ENCODE data around the gene SYMPK. TPM values are rescaled to one million over a fixed set of nuclear protein-coding genes. Genes with fewer than 3 reads are reported as not detected.

SYMPK gene
- total RNA-seq, 1 donor from 2014 or later = 70.0 TPM

DNA sequence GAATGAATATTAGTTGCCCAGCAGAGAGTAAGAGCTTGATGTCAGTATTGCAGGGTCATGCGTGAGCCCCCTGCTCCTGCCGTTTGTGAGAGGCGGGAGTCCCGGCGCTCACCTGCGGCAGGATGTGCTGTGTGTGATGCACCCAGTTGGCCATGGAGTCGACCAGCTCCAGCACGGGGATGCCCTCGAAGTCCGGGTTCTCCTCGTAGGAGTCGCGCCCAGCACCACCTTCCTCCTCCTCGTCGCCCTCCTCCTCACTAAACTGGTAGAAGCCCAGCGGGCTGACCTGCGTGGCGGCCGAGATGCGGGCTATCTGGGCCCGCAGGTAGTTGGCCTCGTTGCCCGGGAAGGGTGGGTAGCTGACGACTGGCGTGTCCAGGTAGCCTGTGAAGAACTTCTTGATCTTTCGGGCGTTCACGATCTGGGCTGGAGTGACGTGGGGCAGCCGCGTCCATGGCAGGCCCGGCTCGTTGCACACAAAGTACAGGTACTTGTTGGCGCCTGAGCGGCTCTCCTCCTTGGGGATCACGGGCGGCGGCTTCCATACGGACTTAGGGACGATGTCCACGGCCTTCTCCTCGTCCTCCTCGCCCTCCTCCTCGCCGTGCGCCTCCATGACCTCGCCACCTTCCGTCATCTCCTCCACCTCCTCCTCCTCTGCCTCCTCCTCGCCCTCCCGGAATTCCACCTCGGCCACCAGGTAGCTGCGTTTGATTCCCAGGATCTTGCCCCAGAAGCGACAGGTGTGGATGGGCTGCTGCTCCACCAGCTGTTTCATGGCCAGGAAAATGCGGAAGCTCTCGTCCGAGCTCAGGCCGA is 58.6 kb downstream of the SYMPK start:
- H3K79me2 ChIP-seq (ENCODE audit: insufficient read depth, low read length) = no peaks in the 10 kb centered on the region
- no peak overlapping the region for H3K4me3 ChIP-seq (ENCODE audit: insufficient read depth, low read depth, low read length)
- H3K9me3 Mint-ChIP-seq (ENCODE audit: unreplicated experiment) = peaks cover 2% of the 10 kb centered on the region
- no peak overlapping the region for H3K27ac ChIP-seq (ENCODE audit: low read depth, low read length)
- no peak overlapping the region for H2AFZ ChIP-seq (ENCODE audit: low read depth, low read length)
- no peaks in the 10 kb centered on the region for H3K9me3 ChIP-seq (ENCODE audit: insufficient read depth, low read depth, low read length)
- FAIRE-seq (no peak), DNase-seq (ENCODE audit: low read depth) (no peak)
- H3K27me3 ChIP-seq (ENCODE audit: insufficient read depth, low read length) = no peaks in the 10 kb centered on the region
- no peaks in the 10 kb centered on the region for H4K20me1 ChIP-seq (ENCODE audit: insufficient read depth, low read length)
- TF ChIP-seq EZH2 (IDR thresholded peaks at IDR 0.05; ENCODE audit: insufficient read depth, low read length) (no peak), CTCF (IDR thresholded peaks at IDR 0.05; ENCODE audit: insufficient read depth, low read depth, low read length) (no peak)
- no peaks in the 10 kb centered on the region for H3K27me3 Mint-ChIP-seq (ENCODE audit: low read depth, unreplicated experiment)
- H3K9ac ChIP-seq (ENCODE audit: low read length) = no peak overlapping the region
- H3K4me2 ChIP-seq (ENCODE audit: low read length) = no peak overlapping the region
- peaks cover 6% of the 10 kb centered on the region for H3K4me1 ChIP-seq (ENCODE audit: insufficient read depth, low read length)
- H3K27ac Mint-ChIP-seq (ENCODE audit: unreplicated experiment) = no peak overlapping the region
- no peak overlapping the region for H3K4me3 Mint-ChIP-seq (ENCODE audit: unreplicated experiment)
- H3K4me1 Mint-ChIP-seq (ENCODE audit: low read depth, unreplicated experiment) = peaks cover 12% of the 10 kb centered on the region
- H3K36me3 ChIP-seq (ENCODE audit: insufficient read depth, low read length) = no peaks in the 10 kb centered on the region
- H3K36me3 Mint-ChIP-seq (ENCODE audit: low read depth, unreplicated experiment) = no peaks in the 10 kb centered on the region

- H3K4me1 ChIP-seq (ENCODE audit: insufficient read depth, low read length) = peaks cover 10% of the 10 kb centered on the region
- no peaks in the 10 kb centered on the region for H3K36me3 Mint-ChIP-seq (ENCODE audit: low read depth, unreplicated experiment)
- no peaks in the 10 kb centered on the region for H3K27me3 ChIP-seq (ENCODE audit: insufficient read depth, low read length)
- H3K27me3 Mint-ChIP-seq (ENCODE audit: low read depth, unreplicated experiment) = no peaks in the 10 kb centered on the region
- H3K9ac ChIP-seq (ENCODE audit: low read length) = no peak overlapping the region
- peaks cover 17% of the 10 kb centered on the region for H3K4me1 Mint-ChIP-seq (ENCODE audit: low read depth, unreplicated experiment)
- no peaks in the 10 kb centered on the region for H3K9me3 ChIP-seq (ENCODE audit: insufficient read depth, low read depth, low read length)
- DNase-seq (ENCODE audit: low read depth) = no peak
- H3K4me3 Mint-ChIP-seq (ENCODE audit: unreplicated experiment) = no peak overlapping the region
- peaks cover 2% of the 10 kb centered on the region for H3K9me3 Mint-ChIP-seq (ENCODE audit: unreplicated experiment)
- no peaks in the 10 kb centered on the region for H3K36me3 ChIP-seq (ENCODE audit: insufficient read depth, low read length)
- H3K79me2 ChIP-seq (ENCODE audit: insufficient read depth, low read length) = no peaks in the 10 kb centered on the region
- H3K27ac Mint-ChIP-seq (ENCODE audit: unreplicated experiment) = no peak overlapping the region
- H3K27ac ChIP-seq (ENCODE audit: low read depth, low read length) = no peak overlapping the region
- TF ChIP-seq EZH2 (IDR thresholded peaks at IDR 0.05; ENCODE audit: insufficient read depth, low read length) = no peak
- no peak for TF ChIP-seq CTCF (IDR thresholded peaks at IDR 0.05; ENCODE audit: insufficient read depth, low read depth, low read length)
- no peak for FAIRE-seq
- H3K4me3 ChIP-seq (ENCODE audit: insufficient read depth, low read depth, low read length) = no peak overlapping the region
- no peak overlapping the region for H3K4me2 ChIP-seq (ENCODE audit: low read length)
- H4K20me1 ChIP-seq (ENCODE audit: insufficient read depth, low read length) = no peaks in the 10 kb centered on the region
- no peak overlapping the region for H2AFZ ChIP-seq (ENCODE audit: low read depth, low read length)
Measured at GRCh38 chr19:45801603-45802175, 61.3 kb downstream of the SYMPK start.
